ENCODE measurements around the gene DOC2B. TPM values are rescaled to one million over a fixed set of nuclear protein-coding genes. Genes with fewer than 3 reads are reported as not detected.
"Not testable (repeated sequence)": the region's sequence is repeated elsewhere in the genome, so short reads cannot be mapped to it uniquely, and the experiment has no call there.

Gene DOC2B
- total RNA-seq, 1 experiment from 2014 or later = not detected

DNA sequence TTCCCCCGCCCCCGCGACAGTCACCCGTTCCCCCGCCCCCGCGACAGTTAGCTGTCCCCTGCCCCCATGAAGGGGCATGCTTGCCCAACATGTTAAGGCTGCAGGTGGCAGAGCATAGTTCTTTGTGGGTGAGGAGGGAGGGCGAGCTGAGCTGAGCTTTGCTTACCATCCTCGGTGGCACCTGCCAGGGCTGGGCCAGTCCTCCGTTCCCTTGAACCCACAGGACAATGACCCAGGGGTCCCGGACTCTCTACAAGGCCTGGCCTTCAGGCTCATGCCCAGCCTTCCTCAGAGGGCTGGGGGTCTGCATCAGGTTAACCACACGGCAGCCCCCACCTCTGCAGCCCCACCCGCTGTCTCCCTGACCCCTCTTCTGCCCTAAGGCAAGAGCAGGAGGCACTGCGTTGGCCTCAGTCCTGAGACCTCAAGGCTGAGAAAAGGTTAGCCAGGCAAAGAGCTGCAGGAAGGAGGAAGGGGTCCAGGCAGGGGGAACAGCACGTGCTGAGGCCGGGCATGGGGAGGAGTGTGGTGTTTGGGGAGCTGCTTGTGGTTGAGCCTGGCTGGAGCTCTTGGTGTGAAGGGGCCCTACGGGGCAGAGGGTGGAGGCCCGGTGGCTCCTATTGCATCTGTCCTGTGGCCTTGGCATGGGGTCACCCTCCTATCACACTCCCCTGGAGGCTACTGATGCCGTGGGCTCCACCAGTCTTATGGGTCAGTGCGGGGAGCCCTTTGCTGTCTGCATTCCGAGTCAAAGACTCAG lies 11.4 kb upstream of the DOC2B start:
- DNase-seq (ENCODE audit: low spot score) = no peak

DNA sequence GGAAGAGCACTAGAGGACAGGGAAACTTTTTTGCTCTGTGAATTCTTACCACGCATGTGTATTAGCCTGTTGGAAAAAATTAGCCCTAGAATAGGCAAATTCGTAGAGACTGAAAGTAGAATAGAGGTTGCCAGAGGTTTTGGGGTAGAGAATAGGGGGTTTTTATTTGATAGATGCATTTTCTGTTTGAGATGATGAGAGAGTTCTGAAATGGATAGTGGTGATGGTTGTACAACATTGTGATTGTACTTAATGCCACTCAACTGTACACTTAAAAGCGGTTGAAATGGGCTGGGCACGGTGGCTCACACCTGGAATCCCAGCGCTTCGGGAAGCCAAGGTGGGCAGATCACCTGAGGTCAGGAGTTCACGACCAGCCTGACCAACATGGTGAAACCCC lies 8.0 kb upstream of the DOC2B start:
- no peak for DNase-seq (ENCODE audit: low spot score)

DNA sequence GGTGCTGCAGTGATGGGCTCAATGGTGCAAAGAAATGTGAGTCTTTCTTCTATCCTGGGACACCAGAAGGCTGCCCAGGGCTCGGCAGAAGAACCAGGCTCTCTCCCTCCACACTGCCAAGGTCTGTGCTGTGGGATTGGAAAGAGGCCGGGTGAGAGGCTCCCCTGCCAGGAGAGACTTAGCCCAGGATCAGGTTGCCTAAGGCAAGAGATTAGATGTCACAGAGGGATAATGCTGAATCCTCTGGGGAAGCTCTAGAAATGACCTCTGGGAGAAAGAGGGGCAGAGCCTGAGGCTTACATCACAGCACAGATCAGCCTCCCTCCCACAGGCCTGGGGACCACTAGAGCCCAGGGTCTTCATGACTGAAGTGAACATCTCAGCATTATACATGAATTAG lies 5.7 kb upstream of the DOC2B start:
- no peak for DNase-seq (ENCODE audit: low spot score)

DNA sequence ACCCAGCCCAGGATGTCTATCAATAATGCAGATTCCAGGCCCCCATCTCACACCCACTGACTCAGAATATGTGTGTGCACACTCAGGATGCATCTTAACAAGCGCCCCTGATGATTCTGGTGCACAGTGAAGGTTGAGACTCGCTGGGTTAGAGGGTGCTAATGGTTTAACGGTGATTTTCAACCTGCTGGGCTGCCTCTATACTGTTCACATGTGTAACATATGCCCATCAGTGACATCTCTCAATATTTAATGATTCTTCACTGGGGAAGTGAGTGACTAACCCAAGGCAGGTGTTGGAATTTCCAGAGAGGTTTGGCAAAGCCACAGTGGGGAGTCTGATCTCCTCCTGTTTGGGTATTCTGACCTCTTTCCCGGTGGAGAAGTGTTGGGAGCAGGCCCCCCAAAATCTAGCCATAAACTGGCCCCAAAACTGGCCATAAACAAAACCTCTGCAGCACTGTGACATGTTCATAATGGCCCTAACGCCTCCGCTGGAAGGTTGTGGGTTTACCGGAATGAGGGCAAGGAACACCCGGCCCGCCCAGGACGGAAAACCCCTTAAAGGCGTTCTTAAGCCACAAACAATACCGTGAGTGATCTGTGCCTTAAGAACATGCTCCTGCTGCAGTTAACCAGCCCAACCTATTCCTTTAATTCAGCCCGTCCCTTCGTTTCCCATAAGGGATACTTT lies 4.1 kb upstream of the DOC2B start:
- DNase-seq (ENCODE audit: low spot score) = no peak

DNA sequence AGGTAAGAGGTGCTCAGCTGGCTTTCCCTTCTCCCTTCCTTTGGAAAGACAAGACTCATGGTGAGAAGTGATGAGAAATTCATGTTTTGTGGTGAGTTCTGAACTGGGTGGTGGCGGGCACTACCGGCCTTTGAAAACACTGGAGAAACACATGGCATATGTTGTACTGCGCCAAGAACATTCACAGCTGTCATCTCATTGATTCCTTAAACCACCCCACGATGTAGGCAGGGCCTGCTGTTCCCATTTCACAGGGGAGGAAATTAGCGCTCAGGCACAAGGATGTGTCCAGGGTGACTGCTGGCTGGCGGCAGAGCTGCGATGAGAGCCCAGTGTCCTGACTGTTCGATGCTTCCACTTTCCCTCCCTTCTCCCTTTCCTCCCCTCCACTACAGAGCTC lies 1.6 kb upstream of the DOC2B start:
- no peak for DNase-seq (ENCODE audit: low spot score)

DNA sequence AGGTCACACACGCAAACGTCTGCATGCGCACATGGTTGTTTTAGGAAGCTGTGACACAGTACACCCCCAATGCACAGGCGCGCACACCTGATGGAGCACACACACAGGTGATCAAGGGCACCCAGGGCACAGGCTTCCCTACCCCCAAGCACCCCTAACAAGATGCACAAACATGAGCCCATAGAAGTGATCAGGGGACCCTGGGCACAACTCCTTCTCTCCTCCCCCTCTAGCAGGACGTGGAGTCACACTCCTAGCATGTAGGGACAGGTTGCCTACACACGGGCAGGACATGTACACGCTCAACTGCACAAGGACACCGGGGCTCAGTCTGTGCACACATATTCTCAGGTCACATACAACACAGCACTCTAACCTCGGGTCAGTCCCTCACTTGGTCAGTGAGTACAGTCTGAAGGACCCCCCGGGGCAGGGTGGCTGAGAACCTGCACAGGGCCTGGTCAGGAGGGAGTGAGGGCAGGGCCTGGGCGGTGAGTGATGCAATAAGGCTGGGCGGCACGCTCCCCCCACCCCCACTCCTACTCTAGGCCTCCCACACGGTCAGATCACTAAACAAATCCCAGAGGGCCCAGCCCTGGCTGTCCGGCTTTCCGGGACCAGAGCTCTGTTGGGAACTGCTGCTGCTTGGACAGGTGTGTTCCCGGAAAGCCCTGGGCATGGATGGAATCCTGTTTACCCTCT lies 751 bp upstream of the DOC2B start:
- no peak for DNase-seq (ENCODE audit: low spot score)

DNA sequence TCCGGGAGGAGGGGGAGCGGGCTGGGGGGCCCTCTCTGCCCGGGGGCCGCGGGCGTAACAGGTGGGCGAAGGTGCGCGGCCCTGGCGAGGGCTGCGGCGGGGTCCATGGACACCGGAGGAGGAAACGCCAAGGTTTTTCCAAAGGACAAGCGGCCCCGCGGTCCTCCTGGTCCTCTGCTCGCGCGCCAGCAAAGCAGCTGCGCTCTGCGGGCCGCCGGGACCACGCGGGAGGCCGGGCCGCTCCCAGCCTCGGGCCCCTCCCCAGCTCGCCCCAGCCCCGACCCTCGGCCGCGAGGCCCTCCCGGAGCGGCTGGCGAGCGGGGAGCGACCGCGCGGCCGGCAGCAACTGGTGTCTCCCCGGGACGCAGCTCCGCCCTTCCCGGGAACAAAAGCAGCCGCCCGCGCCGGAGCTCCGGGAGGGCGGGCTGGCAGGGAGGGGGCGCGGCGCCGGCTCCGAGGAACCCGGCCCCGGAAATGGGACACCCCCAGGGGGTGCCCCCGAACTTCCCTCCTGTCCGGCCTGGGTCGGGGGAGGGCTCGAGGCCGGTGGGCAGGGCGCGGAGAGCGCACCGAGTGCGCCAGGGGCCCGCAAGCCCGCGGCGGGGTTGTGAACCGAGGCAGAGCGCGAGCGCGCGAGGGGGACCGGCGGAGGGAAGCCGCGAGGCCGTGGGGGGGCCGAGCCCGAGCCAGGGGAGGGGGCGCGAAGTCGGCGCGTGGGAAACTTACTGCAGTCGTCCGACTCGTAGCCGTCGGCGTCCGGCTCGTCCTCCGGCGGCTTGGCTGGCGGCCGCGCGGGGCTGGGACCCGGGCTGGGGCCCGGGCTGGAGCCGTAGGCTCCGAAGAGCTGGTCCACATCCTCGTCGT lies 837 bp downstream of the DOC2B start:
- no peak for DNase-seq (ENCODE audit: low spot score)

DNA sequence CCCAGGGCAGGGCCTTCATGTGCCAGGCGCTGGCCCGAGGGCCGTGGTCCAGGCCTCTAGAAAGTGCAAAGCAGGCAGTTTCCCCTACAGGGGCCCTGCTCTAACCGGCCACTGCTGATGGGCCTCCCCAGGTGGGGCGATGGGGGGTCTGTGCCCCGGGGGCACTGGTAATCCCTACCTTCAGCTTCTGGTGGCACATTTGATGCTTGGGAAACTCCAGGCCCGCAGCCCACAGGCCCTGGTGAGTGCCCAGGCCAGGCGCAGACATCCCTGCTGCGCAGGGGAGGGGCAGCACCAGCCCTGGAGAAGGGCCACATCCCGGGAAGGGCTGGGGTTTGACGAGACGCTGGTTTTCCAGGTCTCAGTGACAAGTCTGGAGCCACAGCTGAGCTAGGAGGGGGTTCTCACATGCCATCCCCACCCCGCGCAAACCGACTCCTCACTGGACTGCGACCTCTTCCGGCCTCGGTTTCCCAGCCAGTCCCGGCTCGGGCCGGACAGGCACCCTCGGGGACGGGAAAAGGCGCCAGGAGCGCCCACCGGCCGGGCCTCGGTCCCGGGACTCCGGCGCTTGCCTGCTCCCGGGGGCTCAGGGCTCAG lies 1.6 kb downstream of the DOC2B start:
- no peak for DNase-seq (ENCODE audit: low spot score)

DNA sequence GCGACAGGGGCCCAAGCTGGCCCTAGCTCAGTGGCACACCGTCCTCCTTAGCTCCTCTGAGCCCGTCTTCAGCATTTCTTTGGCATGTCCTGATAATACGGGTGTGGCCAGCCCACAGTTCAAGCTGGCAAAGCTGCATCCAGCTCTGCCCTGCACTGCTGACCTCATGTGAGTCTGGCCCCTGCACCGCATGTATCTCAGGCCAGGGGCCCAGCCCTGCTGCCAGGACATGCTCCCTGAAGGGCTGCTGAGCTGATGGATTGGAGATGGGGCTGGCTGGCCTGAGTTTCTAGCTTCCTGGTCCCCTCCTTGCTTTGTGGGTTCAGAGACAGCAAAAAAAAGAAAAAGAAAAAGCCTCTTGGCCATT lies 2.4 kb downstream of the DOC2B start:
- no peak for DNase-seq (ENCODE audit: low spot score)

DNA sequence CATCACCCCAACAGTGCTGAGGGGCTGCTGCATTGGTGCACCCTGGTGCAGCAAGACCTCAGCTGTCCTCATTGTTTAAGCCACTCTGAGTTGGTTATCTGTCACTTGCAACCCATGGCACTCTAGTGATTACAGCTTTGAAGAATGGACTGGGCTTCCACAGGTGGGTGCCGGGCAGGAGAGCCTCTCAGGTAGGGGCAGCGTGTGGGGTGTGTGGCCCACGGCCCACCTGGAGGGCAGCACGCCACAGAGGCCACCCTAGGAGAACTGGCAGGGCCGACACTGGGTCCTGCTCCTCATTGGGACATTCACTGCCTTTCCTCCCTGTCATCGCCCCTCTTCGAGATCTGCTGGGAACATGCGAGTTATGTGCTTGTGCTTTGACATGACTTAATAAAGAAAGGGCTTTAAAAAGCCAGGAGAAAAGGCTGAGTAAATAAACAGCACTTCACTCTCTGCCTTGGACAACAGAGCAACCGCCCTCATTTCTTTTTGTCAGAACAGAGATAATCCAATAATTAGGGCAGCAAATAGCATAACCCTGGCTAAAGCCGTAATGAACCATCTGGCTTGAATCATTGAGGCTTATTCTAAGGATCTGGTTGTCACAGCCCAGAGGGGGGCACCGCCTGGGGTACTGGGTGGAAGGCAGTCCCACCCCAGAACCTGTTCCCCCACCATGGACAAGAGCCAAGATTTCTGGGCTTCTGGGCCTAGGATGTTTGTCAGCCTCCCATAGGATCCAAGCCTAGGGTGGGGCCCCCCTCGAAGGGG lies 3.0 kb downstream of the DOC2B start:
- DNase-seq (ENCODE audit: low spot score) = no peak

DNA sequence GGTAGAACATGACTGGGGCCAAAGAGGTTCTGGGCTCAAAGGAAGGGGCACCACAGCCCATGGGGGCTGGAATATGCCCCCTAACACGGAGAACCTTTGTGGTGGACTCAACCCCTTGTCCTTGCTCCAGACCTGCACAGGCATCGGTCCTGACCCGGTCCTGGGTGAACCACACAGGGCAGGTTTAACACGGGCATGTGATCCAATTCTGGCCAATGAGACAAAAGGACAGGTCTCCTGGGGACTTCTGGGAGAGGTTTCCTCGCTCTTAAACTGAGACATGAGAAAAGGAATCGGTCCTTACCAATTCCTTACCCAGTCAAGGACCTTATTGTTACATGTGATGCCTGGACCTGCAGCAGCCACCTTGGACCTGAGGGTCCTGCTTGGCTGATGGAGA lies 3.7 kb downstream of the DOC2B start:
- no peak for DNase-seq (ENCODE audit: low spot score)

DNA sequence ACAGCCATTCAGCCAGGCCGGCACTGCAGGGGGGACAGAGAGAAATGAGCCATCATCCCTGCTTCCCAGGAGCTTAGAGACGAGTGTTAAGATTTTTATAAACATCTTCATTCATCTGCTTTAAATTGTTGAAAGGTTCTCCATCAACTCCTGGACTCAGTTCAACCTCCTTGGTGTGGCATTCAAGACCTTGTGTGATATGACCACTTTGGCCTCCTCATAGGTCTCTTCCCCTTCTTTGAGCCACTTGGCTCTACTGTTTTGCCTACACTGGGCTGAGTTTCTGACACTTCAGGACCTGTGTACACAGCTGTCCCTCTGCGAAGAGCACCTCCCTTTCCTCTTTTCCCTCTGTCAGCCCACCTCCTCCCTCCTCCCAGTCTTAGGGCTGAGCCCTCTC lies 4.3 kb downstream of the DOC2B start:
- no peak for DNase-seq (ENCODE audit: low spot score)

DNA sequence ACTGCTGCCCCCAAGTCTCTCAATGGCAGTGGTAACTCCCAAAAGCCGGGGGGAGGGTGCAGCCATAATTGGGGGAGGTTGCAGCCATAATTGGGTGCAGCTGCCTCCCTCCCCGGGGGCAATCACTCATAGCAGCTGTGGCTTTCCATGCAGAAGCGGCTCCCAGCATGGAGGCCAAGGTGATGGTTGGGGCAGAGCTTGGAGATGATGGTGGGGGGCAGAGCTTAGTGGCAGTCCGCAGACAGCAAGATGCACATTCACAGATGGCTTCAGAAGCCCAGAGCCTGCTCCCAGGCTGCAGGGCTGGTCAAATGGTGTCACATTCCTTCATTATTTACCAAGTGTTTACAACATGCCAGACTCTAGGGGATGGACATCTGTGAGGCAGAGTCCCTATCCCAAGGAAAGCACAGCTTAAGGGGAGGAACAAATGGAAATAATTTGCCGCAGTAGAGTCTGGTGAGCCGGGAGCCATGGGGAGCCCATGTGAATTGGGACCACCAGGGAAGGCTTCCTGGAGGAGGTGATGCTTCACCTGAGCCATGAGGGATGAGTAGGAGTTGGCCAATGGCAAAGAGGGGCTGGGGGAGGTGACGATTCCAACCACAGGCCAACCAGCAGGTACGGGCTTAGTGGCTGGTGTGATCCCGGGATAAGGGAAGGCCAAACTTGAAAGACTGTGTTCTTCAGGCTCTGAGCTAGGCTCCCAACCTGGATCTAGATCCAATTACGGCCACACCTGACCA lies 8.1 kb downstream of the DOC2B start:
- no peak for DNase-seq (ENCODE audit: low spot score)

DNA sequence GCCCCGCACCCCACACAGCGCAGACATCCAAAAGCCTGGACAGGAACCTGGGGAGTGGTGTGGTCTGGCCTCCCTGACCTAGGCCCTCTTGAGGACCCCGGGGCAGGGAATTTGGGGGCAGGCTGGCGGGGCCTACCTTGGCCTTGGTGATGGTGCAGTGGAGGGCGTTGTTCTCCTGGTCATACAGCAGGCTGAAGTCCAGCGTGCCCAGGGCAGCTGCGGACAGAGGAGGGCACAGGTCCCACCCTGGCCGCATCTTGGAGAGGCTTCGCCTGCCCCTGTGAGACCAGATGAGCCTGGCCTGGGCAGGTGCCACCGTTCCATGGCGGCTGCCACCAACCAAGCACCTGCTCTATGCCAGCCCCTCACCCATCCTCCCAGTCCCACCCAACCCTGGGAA lies 9.0 kb downstream of the DOC2B start:
- no peak for DNase-seq (ENCODE audit: low spot score)

DNA sequence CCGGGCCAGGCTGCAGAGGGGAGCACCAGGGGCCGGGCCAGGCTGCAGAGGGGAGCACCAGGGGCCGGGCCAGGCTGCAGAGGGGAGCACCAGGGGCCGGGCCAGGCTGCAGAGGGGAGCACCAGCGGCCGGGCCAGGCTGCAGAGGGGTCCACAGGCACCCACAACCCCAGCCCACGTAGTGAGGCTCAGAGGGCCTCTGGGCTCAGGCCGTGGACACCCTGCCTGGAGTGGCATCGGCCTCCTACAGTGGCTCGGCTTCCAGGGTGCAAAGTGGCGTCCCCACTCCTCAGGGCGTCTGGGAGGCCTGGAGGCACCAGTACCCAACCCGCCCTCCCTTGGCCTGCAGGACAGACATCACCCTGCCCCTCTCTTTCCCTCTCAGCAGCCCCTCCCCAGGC lies 9.6 kb downstream of the DOC2B start:
- no peak for DNase-seq (ENCODE audit: low spot score)

DNA sequence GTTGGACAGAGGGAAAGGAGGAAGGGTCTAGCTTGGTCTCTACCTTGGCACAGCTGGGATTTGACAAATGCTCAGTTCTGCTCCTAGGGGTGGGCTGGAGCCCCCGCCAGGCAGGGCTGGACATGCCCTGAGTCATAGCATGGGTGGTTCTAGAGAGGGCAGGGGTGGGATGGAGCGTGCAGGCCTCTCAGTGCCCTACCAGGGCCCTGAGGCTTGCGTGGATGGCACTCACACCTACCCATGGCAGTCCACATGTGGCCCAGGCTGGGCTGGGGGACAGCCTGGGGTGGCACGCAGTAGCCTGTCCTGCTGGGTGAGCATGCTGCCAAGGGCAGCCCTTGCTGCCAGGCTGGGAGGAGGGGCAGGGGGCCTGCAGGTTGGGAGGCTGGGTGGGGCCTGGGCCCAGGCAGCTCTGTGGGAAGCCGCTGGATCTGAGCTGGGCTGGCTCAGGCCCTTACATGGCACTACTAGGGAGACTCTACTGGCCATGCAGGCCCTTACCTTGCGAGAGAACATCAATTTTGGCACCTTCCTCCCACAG lies 11.2 kb downstream of the DOC2B start:
- DNase-seq (ENCODE audit: low spot score) = no peak

DNA sequence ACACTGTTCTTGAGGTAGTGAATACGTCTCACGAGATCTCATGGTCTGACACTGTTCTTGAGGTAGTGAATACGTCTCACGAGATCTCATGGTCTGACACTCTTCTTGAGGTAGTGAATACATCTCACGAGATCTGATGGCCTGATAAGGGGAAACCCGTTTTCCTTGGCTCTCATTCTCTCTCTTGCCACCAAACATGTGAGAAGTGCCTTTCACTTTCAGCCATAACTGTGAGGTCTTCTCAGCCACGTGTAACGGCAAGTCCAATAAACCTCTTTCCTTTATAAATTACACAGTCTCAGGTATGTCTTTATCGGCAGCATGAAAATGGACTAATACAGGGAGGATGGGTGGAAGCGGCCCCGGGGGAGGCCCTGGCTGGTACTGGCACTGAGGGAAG lies 12.8 kb downstream of the DOC2B start:
- not testable (repeated sequence) for DNase-seq (ENCODE audit: low spot score)

DNA sequence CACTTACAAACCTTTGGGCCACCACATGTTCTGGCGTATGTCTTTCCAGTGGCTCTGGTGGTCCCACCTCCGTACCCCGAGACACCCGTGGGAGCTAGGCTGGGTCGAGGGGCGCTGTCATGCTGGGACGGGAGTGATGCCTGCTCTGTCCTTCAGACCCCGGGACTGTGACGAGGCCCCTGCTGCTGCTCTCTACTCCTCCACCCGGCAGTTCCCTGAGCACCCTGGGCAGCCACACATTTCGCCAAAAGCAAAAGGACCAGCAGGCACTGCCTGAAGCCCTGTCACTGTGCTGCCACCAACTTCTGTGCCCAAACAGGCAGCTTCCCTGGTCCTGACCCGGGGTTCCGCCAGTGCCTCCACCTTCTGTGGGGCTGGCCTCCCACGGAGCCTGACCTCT lies 15.5 kb downstream of the DOC2B start:
- no peak for DNase-seq (ENCODE audit: low spot score)

Measured in HT-29 (cell line).